ENCODE data around the gene ROR2. TPM values are rescaled to one million over a fixed set of nuclear protein-coding genes. Genes with fewer than 3 reads are reported as not detected.

The ROR2 gene
- total RNA-seq, 1 experiment from 2014 or later = not detected

- TF ChIP-seq CTCF (IDR thresholded peaks at IDR 0.05; ENCODE audit: unreplicated experiment) = no peak
These were observed 105.2 kb downstream of the ROR2 start for GRCh38 chr9:91844701-91845291.

GRCh38 chr9:91844190-91844589, 105.8 kb downstream of the ROR2 start:
- DNase-seq = no peak
- no peak for TF ChIP-seq CTCF (IDR thresholded peaks at IDR 0.05; ENCODE audit: unreplicated experiment)
- H3K4me1 Mint-ChIP-seq (ENCODE audit: low read depth, unreplicated experiment) = no peaks in the 10 kb centered on the region
- H3K27ac Mint-ChIP-seq (ENCODE audit: unreplicated experiment) = no peak overlapping the region
- intact Hi-C loops (cut with micrococcal nuclease; ENCODE audit: unreplicated experiment) = no loop called here
- no TSS peak for BruUV-seq (replicated peaks)
- no peaks in the 10 kb centered on the region for H3K36me3 Mint-ChIP-seq (ENCODE audit: insufficient read depth, unreplicated experiment)
- CTCF ChIA-PET = no interaction called here
- H3K9me3 Mint-ChIP-seq (ENCODE audit: low read depth, unreplicated experiment) = no peaks in the 10 kb centered on the region
- no peak overlapping the region for H3K4me3 Mint-ChIP-seq (ENCODE audit: low read depth, unreplicated experiment)
- H3K27me3 Mint-ChIP-seq (ENCODE audit: unreplicated experiment) = peaks cover 99% of the 10 kb centered on the region

More at GRCh38 chr9:91844701-91845291, 105.2 kb downstream of the ROR2 start:
- Mint-ChIP-seq H3K27ac (ENCODE audit: unreplicated experiment) (no peak overlapping the region), H3K4me1 (ENCODE audit: low read depth, unreplicated experiment) (no peaks in the 10 kb centered on the region), H3K4me3 (ENCODE audit: low read depth, unreplicated experiment) (no peak overlapping the region), H3K27me3 (ENCODE audit: unreplicated experiment) (peaks cover 99% of the 10 kb centered on the region), H3K9me3 (ENCODE audit: low read depth, unreplicated experiment) (no peaks in the 10 kb centered on the region), H3K36me3 (ENCODE audit: insufficient read depth, unreplicated experiment) (no peaks in the 10 kb centered on the region)
- DNase-seq = no peak
- CTCF ChIA-PET = no interaction called here
- BruUV-seq (replicated peaks) = no TSS peak
- intact Hi-C loops (cut with micrococcal nuclease; ENCODE audit: unreplicated experiment) = no loop called here

- Mint-ChIP-seq H3K4me3 (ENCODE audit: low read depth, unreplicated experiment) (no peak overlapping the region), H3K4me1 (ENCODE audit: low read depth, unreplicated experiment) (no peaks in the 10 kb centered on the region), H3K27ac (ENCODE audit: unreplicated experiment) (no peak overlapping the region), H3K27me3 (ENCODE audit: unreplicated experiment) (peaks cover 99% of the 10 kb centered on the region), H3K9me3 (ENCODE audit: low read depth, unreplicated experiment) (no peaks in the 10 kb centered on the region), H3K36me3 (ENCODE audit: insufficient read depth, unreplicated experiment) (no peaks in the 10 kb centered on the region)
- no peak for DNase-seq
- CTCF ChIA-PET = no interaction called here
- no peak for TF ChIP-seq CTCF (IDR thresholded peaks at IDR 0.05; ENCODE audit: unreplicated experiment)
- no TSS peak for BruUV-seq (replicated peaks)
- intact Hi-C loops (cut with micrococcal nuclease; ENCODE audit: unreplicated experiment) = no loop called here
These were observed 106.3 kb downstream of the ROR2 start for GRCh38 chr9:91843623-91844148.

GRCh38 chr9:91843093-91843492, 106.9 kb downstream of the ROR2 start:
- DNase-seq = no peak
- intact Hi-C loops (cut with micrococcal nuclease; ENCODE audit: unreplicated experiment) = no loop called here
- Mint-ChIP-seq H3K9me3 (ENCODE audit: low read depth, unreplicated experiment) (no peaks in the 10 kb centered on the region), H3K36me3 (ENCODE audit: insufficient read depth, unreplicated experiment) (no peaks in the 10 kb centered on the region), H3K4me1 (ENCODE audit: low read depth, unreplicated experiment) (no peaks in the 10 kb centered on the region), H3K27ac (ENCODE audit: unreplicated experiment) (no peak overlapping the region), H3K27me3 (ENCODE audit: unreplicated experiment) (peaks cover 99% of the 10 kb centered on the region), H3K4me3 (ENCODE audit: low read depth, unreplicated experiment) (no peak overlapping the region)
- BruUV-seq (replicated peaks) = no TSS peak
- TF ChIP-seq CTCF (IDR thresholded peaks at IDR 0.05; ENCODE audit: unreplicated experiment) = no peak
- CTCF ChIA-PET = no interaction called here
